ENCODE results near the gene PARP3. TPM values are rescaled to one million over a fixed set of nuclear protein-coding genes. Genes with fewer than 3 reads are reported as not detected.

Gene PARP3
- total and polyA plus RNA-seq, 2 of the 8 experiments (the other 6 are each of a cell fraction or from before 2014, with no cell fraction given), result 1.3 to 1.6 TPM

- no peak overlapping the region for H3K27ac ChIP-seq (ENCODE audit: low read depth, low read length)
- H3K56ac ChIP-seq (replicated peaks; ENCODE audit: insufficient read length, low read depth, low read length), result no peak overlapping the region
- peaks cover 8 to 26% (median 16%) of the 10 kb centered on the region in 4 experiments for H3K4me1 ChIP-seq (replicated peaks in 1 of 4; ENCODE audit: control insufficient read depth in 3 of 4, insufficient read depth in 4 of 4, low read length in 3 of 4)
- peaks cover 12 to 22% (median 16%) of the 10 kb centered on the region in 4 experiments for H3K36me3 ChIP-seq (ENCODE audit: control insufficient read depth in 2 of 4, insufficient read depth in 4 of 4, low read length in 3 of 4)
- no peak overlapping the region for H2AFZ ChIP-seq (ENCODE audit: low read length)
- no peaks in the 10 kb centered on the region; a peak in 1 of 7 replicates for H3K27me3 ChIP-seq (replicated peaks in 1 of 4; ENCODE audit: control insufficient read depth in 3 of 4, extremely low read depth in 1 of 4, insufficient read depth in 3 of 4, low read length in 3 of 4)
- peaks cover 4% of the 10 kb centered on the region for H3K79me1 ChIP-seq (ENCODE audit: low read depth, low read length)
- H4K20me1 ChIP-seq (replicated peaks in 1 of 2; ENCODE audit: control insufficient read depth in 1 of 2, insufficient read depth in 2 of 2, low read length in 2 of 2), result peaks cover 0 to 3% of the 10 kb centered on the region in 2 experiments
- POLR2A ChIA-PET (ENCODE audit: partially characterized antibody), result interaction anchor here (0.7 to 1.5 kb wide), 7 partner anchors 14 to 165 kb away, joined by 3 to 8 read pairs (median 3); partner anchors contain the start of gene ACY1
- no peak overlapping the region for H3K4me3 ChIP-seq (ENCODE audit: extremely low read depth in 1 of 4, insufficient read depth in 2 of 4, low read depth in 3 of 4, low read length in 4 of 4)
- H2BK5ac ChIP-seq (ENCODE audit: low read depth, low read length), result no peak overlapping the region
- no peaks in the 10 kb centered on the region for H3K9me3 ChIP-seq (ENCODE audit: insufficient read depth in 2 of 2, low read depth in 1 of 2, low read length in 1 of 2)
- peaks cover 0 to 17% of the 10 kb centered on the region in 2 experiments; a peak in 3 of 4 replicates for H3K79me2 ChIP-seq (ENCODE audit: control insufficient read depth in 1 of 2, insufficient read depth in 2 of 2, low read length in 2 of 2)
- H2AK5ac ChIP-seq (ENCODE audit: low read depth, low read length), result no peak overlapping the region
- peaks cover 5% of the 10 kb centered on the region; the same call in 1 of the 2 replicates for H3K23me2 ChIP-seq (ENCODE audit: low read depth, low read length)
- H2BK20ac ChIP-seq (ENCODE audit: low read length), result no peak overlapping the region
- H4K5ac ChIP-seq (ENCODE audit: insufficient read length, low read depth, low read length), result no peak overlapping the region
- no peak overlapping the region for H2BK120ac ChIP-seq (replicated peaks; ENCODE audit: low read depth, low read length)
- H3K18ac ChIP-seq (ENCODE audit: extremely low read depth, low read length), result no peak overlapping the region
- TF ChIP-seq HDAC2 (IDR thresholded peaks at IDR 0.05; ENCODE audit: borderline replicate concordance in 1 of 2, low read depth in 2 of 2, low read length in 2 of 2), result peak in 1 of 2 experiments; percentile 25; a peak in 1 of 4 replicates
- no peak for TF ChIP-seq CBX5 (IDR thresholded peaks at IDR 0.05; ENCODE audit: low read depth, low read length)
- no peak for TF ChIP-seq RXRA (IDR thresholded peaks at IDR 0.05; ENCODE audit: insufficient read depth, low read depth, low read length)
- peak; percentile 94 for TF ChIP-seq JUND (IDR thresholded peaks at IDR 0.05; ENCODE audit: low read length)
- peak; percentile 52 for TF ChIP-seq JUN (IDR thresholded peaks at IDR 0.05; ENCODE audit: low read depth, low read length)
- TF ChIP-seq SIN3A (conservative IDR thresholded peaks at IDR 0.05 in 1 of 2, IDR thresholded peaks at IDR 0.05 in 1 of 2; ENCODE audit: low read depth in 1 of 2, low read length in 2 of 2), result peak in 1 of 2 experiments; percentile 87; a peak in 2 of 4 replicates
- no peak overlapping the region for H2BK15ac ChIP-seq (ENCODE audit: low read length)
- CTCF ChIA-PET (ENCODE audit: partially characterized antibody), result interaction anchor here (0.7 to 2.6 kb wide), 11 partner anchors 14 to 380 kb away, joined by 3 to 13 read pairs (median 3); partner anchors contain the start of gene DUSP7
- no peak overlapping the region for H3K23ac ChIP-seq (ENCODE audit: insufficient read length)
- no peak overlapping the region for H3K14ac ChIP-seq (ENCODE audit: insufficient read length)
- H4K91ac ChIP-seq (replicated peaks; ENCODE audit: insufficient read length, low read length), result no peak overlapping the region
- H3K4ac ChIP-seq (replicated peaks; ENCODE audit: insufficient read length, low read depth, low read length), result no peak overlapping the region
- H3K4me2 ChIP-seq (ENCODE audit: insufficient read depth in 1 of 2, low read depth in 2 of 2, low read length in 2 of 2), result peak overlapping the region; percentile 5 to 14; a peak in 2 of 4 replicates
- no peak overlapping the region for H3K9ac ChIP-seq (replicated peaks in 1 of 4; ENCODE audit: extremely low read depth in 1 of 4, low read depth in 3 of 4, low read length in 3 of 4)
- no peak overlapping the region for H2BK12ac ChIP-seq (ENCODE audit: low read depth, low read length)
- H4K8ac ChIP-seq (ENCODE audit: extremely low read depth, insufficient read depth, low read length), result no peak overlapping the region
- WGBS, 2 experiments (ENCODE audit: extremely low coverage in 1 of 2, insufficient coverage in 1 of 2, insufficient read length in 1 of 2, insufficient replicate concordance in 2 of 2, low coverage in 1 of 2, low lambda C conversion rate in 2 of 2, missing lambda C conversion rate in 1 of 2), result 68% methylated on average over 7 of the region's 7 CpGs; no CpG with 5 or more reads in 1 of the 2 experiments
- DNase-seq (ENCODE audit: low read depth in 1 of 2, low spot score in 2 of 2), result no peak
- FAIRE-seq, result no peak
Observed at GRCh38 chr3:51997935-51998596, 55.9 kb downstream of the PARP3 start.
